Measurements from ENCODE around the gene CHCHD3.

CHCHD3 gene

GRCh38 chr7:133007961-133008360 is 73.9 kb downstream of the CHCHD3 start:
- in situ Hi-C loops (cut with MboI; ENCODE audit: low pct_unique_long_range_greater_than_20kb, low sequenced_read_pairs, unreplicated experiment): no loop called here
- DNase-seq (ENCODE audit: low spot score): no peak
- no peak for TF ChIP-seq CTCF (IDR thresholded peaks at IDR 0.05; ENCODE audit: extremely low read depth, insufficient read depth, missing control alignments)

- in situ Hi-C loops (cut with MboI; ENCODE audit: low pct_unique_long_range_greater_than_20kb, low sequenced_read_pairs, unreplicated experiment): no loop called here
- no peak for DNase-seq (ENCODE audit: low spot score)
- TF ChIP-seq CTCF (IDR thresholded peaks at IDR 0.05; ENCODE audit: extremely low read depth, insufficient read depth, missing control alignments): no peak
Observed at GRCh38 chr7:133003052-133003910, 78.6 kb downstream of the CHCHD3 start.

GRCh38 chr7:133001727-133002126 is 80.2 kb downstream of the CHCHD3 start:
- DNase-seq (ENCODE audit: low spot score): no peak
- TF ChIP-seq CTCF (IDR thresholded peaks at IDR 0.05; ENCODE audit: extremely low read depth, insufficient read depth, missing control alignments): no peak
- in situ Hi-C loops (cut with MboI; ENCODE audit: low pct_unique_long_range_greater_than_20kb, low sequenced_read_pairs, unreplicated experiment): no loop called here

GRCh38 chr7:132999845-133000244 is 82.0 kb downstream of the CHCHD3 start:
- TF ChIP-seq CTCF (IDR thresholded peaks at IDR 0.05; ENCODE audit: extremely low read depth, insufficient read depth, missing control alignments): no peak
- in situ Hi-C loops (cut with MboI; ENCODE audit: low pct_unique_long_range_greater_than_20kb, low sequenced_read_pairs, unreplicated experiment): no loop called here
- DNase-seq (ENCODE audit: low spot score): no peak

GRCh38 chr7:132998763-132999162 is 83.1 kb downstream of the CHCHD3 start:
- in situ Hi-C loops (cut with MboI; ENCODE audit: low pct_unique_long_range_greater_than_20kb, low sequenced_read_pairs, unreplicated experiment): no loop called here
- no peak for DNase-seq (ENCODE audit: low spot score)
- no peak for TF ChIP-seq CTCF (IDR thresholded peaks at IDR 0.05; ENCODE audit: extremely low read depth, insufficient read depth, missing control alignments)

- in situ Hi-C loops (cut with MboI; ENCODE audit: low pct_unique_long_range_greater_than_20kb, low sequenced_read_pairs, unreplicated experiment): no loop called here
- no peak for DNase-seq (ENCODE audit: low spot score)
- no peak for TF ChIP-seq CTCF (IDR thresholded peaks at IDR 0.05; ENCODE audit: extremely low read depth, insufficient read depth, missing control alignments)
Observed at GRCh38 chr7:132997505-132997904, 84.4 kb downstream of the CHCHD3 start.

Data from GM13977 (cell line).